B cell (primary cell): ENCODE measurements around the gene CFAP54. TPM values are rescaled to one million over a fixed set of nuclear protein-coding genes. Genes with fewer than 3 reads are reported as not detected.
"Not testable (repeated sequence)": the region's sequence is repeated elsewhere in the genome, so short reads cannot be mapped to it uniquely, and the experiment has no call there.

Experiments
- ATAC-seq: fragments of 200-7000 bp; cut with Tn5 transposase; one replicate; pipeline ENCODE4 v1.10.0; 2021; ENCODE audit warnings: low read depth, mild to moderate bottlenecking, moderate number of reproducible peaks, moderate library complexity
- CTCF ChIA-PET: fragments of 350-600 bp; sonication (Branson Sonifier 250); formaldehyde crosslinking; loops from one replicate; lab custom pipeline; 2021; ENCODE audit warnings: antibody characterized with exemption, inconsistent platforms; lab: Charles Lee
- POLR2A ChIA-PET: fragments of 350-600 bp; sonication (Branson Sonifier 250); formaldehyde crosslinking; loops from one replicate; lab custom pipeline; 2021; ENCODE audit warnings: antibody characterized with exemption; lab: Charles Lee
- DNase-seq: peaks from one replicate; pipeline ENCODE4 v3.0.0; 2013
- H2AFZ ChIP-seq: 2 replicates; pipeline ENCODE4 v1.6.1; 2012; ENCODE audit warnings: mild to moderate bottlenecking, low read depth, low read length; ENCODE audit not compliant: insufficient read depth, poor library complexity, severe bottlenecking
- H3K27ac ChIP-seq, 2 donors: 1 replicate in 1 of 2; 2 replicates in 1 of 2; pipeline ENCODE4 v1.5.1; 2012 to 2013; ENCODE audit warnings: low read length in 2 of 2, mild to moderate bottlenecking in 2 of 2, moderate library complexity in 1 of 2
- H3K27me3 ChIP-seq, 4 experiments: fragments of 200-600 bp in 1 of 4; sonication (generic) in 1 of 4; replicated peaks in 1 of 4; 1 replicate in 2 of 4; 2 replicates in 2 of 4; pipeline versions ENCODE4 v1.6.1 to v1.7.0; 2013 to 2016; ENCODE audit warnings: low read length in 3 of 4, mild to moderate bottlenecking in 2 of 4, mixed read lengths in 1 of 4, moderate library complexity in 1 of 4; ENCODE audit not compliant: insufficient read depth in 4 of 4, control insufficient read depth in 3 of 4; ENCODE audit errors: control extremely low read depth in 1 of 4
- H3K36me3 ChIP-seq, 2 experiments: replicated peaks in 1 of 2; 1 replicate in 1 of 2; 2 replicates in 1 of 2; pipeline versions ENCODE4 v1.6.1 to v1.7.1; 2013; ENCODE audit warnings: low read length in 1 of 2; ENCODE audit not compliant: insufficient read depth in 2 of 2, control insufficient read depth in 1 of 2; ENCODE audit errors: control extremely low read depth in 1 of 2, extremely low read depth in 1 of 2
- H3K4me1 ChIP-seq, 2 donors: fragments of 200-600 bp in 1 of 2; sonication (generic) in 1 of 2; 1 replicate in 1 of 2; 2 replicates in 1 of 2; pipeline versions ENCODE4 v1.5.1 to v1.6.1; 2013 to 2017; ENCODE audit warnings: low read length in 2 of 2; ENCODE audit not compliant: control insufficient read depth in 2 of 2, insufficient read depth in 2 of 2
- H3K4me2 ChIP-seq: replicated peaks from 2 replicates; pipeline ENCODE3; 2012; ENCODE audit warnings: mild to moderate bottlenecking, low read depth, low read length; ENCODE audit not compliant: poor library complexity, severe bottlenecking
- H3K4me3 ChIP-seq, 5 experiments: fragments of 200-600 bp in 1 of 5; sonication (generic) in 1 of 5; 1 replicate in 3 of 5; 2 replicates in 2 of 5; pipeline versions ENCODE4 v1.5.1 to v1.7.0; 2011 to 2016; ENCODE audit warnings: low read length in 4 of 5, mild to moderate bottlenecking in 4 of 5, low read depth in 2 of 5, control low read depth in 1 of 5, moderate library complexity in 1 of 5; ENCODE audit not compliant: insufficient read depth in 1 of 5; ENCODE audit errors: control extremely low read depth in 1 of 5, extremely low read depth in 1 of 5
- H3K79me2 ChIP-seq: fragments of 200-600 bp; sonication (generic); one replicate; pipeline ENCODE4 v1.6.0; 2016; ENCODE audit warnings: low read length; ENCODE audit not compliant: control insufficient read depth, insufficient read depth
- H3K9ac ChIP-seq: fragments of 200-600 bp; sonication (generic); 2 replicates; pipeline ENCODE4 v1.6.1; 2017; ENCODE audit warnings: mild to moderate bottlenecking, low read length, moderate library complexity
- H3K9me3 ChIP-seq, 3 donors: one replicate each; pipeline versions ENCODE4 v1.6.1 to v1.7.1; 2013; ENCODE audit warnings: low read length in 2 of 3; ENCODE audit not compliant: control insufficient read depth in 2 of 3, insufficient read depth in 1 of 3; ENCODE audit errors: control extremely low read depth in 1 of 3
- H4K20me1 ChIP-seq: 2 replicates; pipeline ENCODE4 v1.6.0; 2012; ENCODE audit warnings: mild to moderate bottlenecking, low read length; ENCODE audit not compliant: insufficient read depth, control insufficient read depth, poor library complexity, severe bottlenecking
- H3K27ac Mint-ChIP-seq: one replicate; pipeline ENCODE4 v1.8.0; 2021; ENCODE audit warnings: mixed read lengths
- H3K27me3 Mint-ChIP-seq: one replicate; pipeline ENCODE4 v1.8.0; 2021; ENCODE audit warnings: mixed read lengths
- H3K4me1 Mint-ChIP-seq: one replicate; pipeline ENCODE4 v1.8.0; 2021; ENCODE audit warnings: mixed read lengths
- H3K4me3 Mint-ChIP-seq: one replicate; pipeline ENCODE4 v1.8.0; 2021; ENCODE audit warnings: mixed read lengths
- H3K9me3 Mint-ChIP-seq: one replicate; pipeline ENCODE4 v1.8.0; 2022; ENCODE audit warnings: mixed read lengths; ENCODE audit not compliant: insufficient read depth
- CTCF ChIP-seq: fragments of 200-600 bp; IDR thresholded peaks from one replicate; pipeline ENCODE4 v1.8.0; 2022; ENCODE audit warnings: antibody characterized with exemption, mild to moderate bottlenecking
- EZH2 ChIP-seq: IDR thresholded peaks from 2 replicates; pipeline ENCODE4 v1.6.1; 2012; ENCODE audit warnings: borderline replicate concordance, low read depth, mild to moderate bottlenecking, moderate library complexity, low read length; ENCODE audit not compliant: insufficient read depth, poor library complexity, severe bottlenecking
- WGBS: methylation state at CpG from one replicate; pipeline ENCODE4 v1.1.5; 2013; ENCODE audit warnings: missing lambda C conversion rate; ENCODE audit not compliant: insufficient coverage; 5-methylcytosine and 5-hydroxymethylcytosine counted together
- intact Hi-C: fragments of 100-400 bp; cut with micrococcal nuclease; formaldehyde crosslinking; loops from one replicate; pipeline ENCODE4 v1.10.0; 2022
- polyA plus RNA-seq: library from polyadenylated mRNA; depleted of rRNA; stranded (reverse); fragments of >200 nt; gene quantifications from 2 replicates; pipeline ENCODE4 v1.2.3, GENCODE V29; 2012
- total RNA-seq, 2 donors: library from RNA; stranded (reverse); fragments of 120-200 nt in 1 of 2; gene quantifications; 1 replicate in 1 of 2; 2 replicates in 1 of 2; pipeline versions ENCODE4 v1.2.3 to v1.2.4, GENCODE V29; 2013 to 2022

The CFAP54 gene
- total and polyA plus RNA-seq, 2 donors (not counting 1 experiment from before 2014, with no cell fraction given), result 0.12 to 0.76 TPM

GRCh38 chr12:96719660-96720362 lies 230.4 kb downstream of the CFAP54 start:
- no peaks in the 10 kb centered on the region for H3K27me3 ChIP-seq
- H3K9me3 ChIP-seq, result no peaks in the 10 kb centered on the region
- H3K4me3 ChIP-seq, result peak overlapping the region; percentile 39 to 65 (median 51)
- H3K36me3 ChIP-seq, result no peaks in the 10 kb centered on the region
- H3K4me3 Mint-ChIP-seq, result peak overlapping the region; percentile 65
- peak overlapping the region; percentile 37 for H3K27ac Mint-ChIP-seq
- CTCF ChIA-PET, result no interaction called here
- H3K4me1 ChIP-seq, result peaks cover 4 to 13% of the 10 kb centered on the region in 2 donors
- H3K27ac ChIP-seq, result peak overlapping the region; percentile 47 to 65
- no peaks in the 10 kb centered on the region for H3K27me3 Mint-ChIP-seq
- POLR2A ChIA-PET, result no interaction called here
- 100% methylated on average over 1 of the region's 5 CpGs for WGBS
- H3K4me2 ChIP-seq, result peak overlapping the region; percentile 76
- peak; percentile 51 for ATAC-seq
- H3K9ac ChIP-seq, result peak overlapping the region; percentile 64
- H3K9me3 Mint-ChIP-seq, result no peaks in the 10 kb centered on the region
- peak overlapping the region; percentile 82 for H2AFZ ChIP-seq
- DNase-seq, result peak; percentile 42
- no peaks in the 10 kb centered on the region for H3K79me2 ChIP-seq
- TF ChIP-seq CTCF (no peak), EZH2 (no peak)
- peaks cover 6% of the 10 kb centered on the region for H3K4me1 Mint-ChIP-seq
- H4K20me1 ChIP-seq, result no peaks in the 10 kb centered on the region
- intact Hi-C loops, result no loop called here

GRCh38 chr12:96720363-96720705 lies 231.0 kb downstream of the CFAP54 start:
- peak overlapping the region; percentile 39 to 65 (median 51) for H3K4me3 ChIP-seq
- Mint-ChIP-seq H3K4me3 (peak overlapping the region; percentile 65), H3K9me3 (no peaks in the 10 kb centered on the region), H3K27me3 (no peaks in the 10 kb centered on the region), H3K4me1 (peaks cover 6% of the 10 kb centered on the region), H3K27ac (peak overlapping the region; percentile 37)
- no peak for DNase-seq
- H3K4me2 ChIP-seq, result peak overlapping the region; percentile 76
- H3K4me1 ChIP-seq, result peaks cover 4 to 13% of the 10 kb centered on the region in 2 donors
- H4K20me1 ChIP-seq, result no peaks in the 10 kb centered on the region
- H3K27ac ChIP-seq, result peak overlapping the region; percentile 47 to 65
- WGBS, result 39% methylated on average over 3 of the region's 9 CpGs
- TF ChIP-seq EZH2 (no peak), CTCF (no peak)
- no peaks in the 10 kb centered on the region for H3K36me3 ChIP-seq
- no peaks in the 10 kb centered on the region for H3K27me3 ChIP-seq
- POLR2A ChIA-PET, result no interaction called here
- ATAC-seq, result no peak
- intact Hi-C loops, result no loop called here
- peak overlapping the region; percentile 64 for H3K9ac ChIP-seq
- peak overlapping the region; percentile 82 for H2AFZ ChIP-seq
- H3K9me3 ChIP-seq, result no peaks in the 10 kb centered on the region
- no peaks in the 10 kb centered on the region for H3K79me2 ChIP-seq
- CTCF ChIA-PET, result no interaction called here

- H3K4me2 ChIP-seq, intact Hi-C loops, H2AFZ ChIP-seq, H3K4me3 ChIP-seq, H3K4me3 Mint-ChIP-seq, H3K27ac Mint-ChIP-seq, H3K36me3 ChIP-seq, CTCF ChIA-PET, ATAC-seq, H3K4me1 ChIP-seq, H3K27me3 Mint-ChIP-seq, DNase-seq, H3K27ac ChIP-seq, H3K9me3 Mint-ChIP-seq, H3K27me3 ChIP-seq, POLR2A ChIA-PET, H3K79me2 ChIP-seq, H4K20me1 ChIP-seq, H3K9ac ChIP-seq, H3K4me1 Mint-ChIP-seq, H3K9me3 ChIP-seq: not testable (repeated sequence)
- 99% methylated on average over 10 of the region's 23 CpGs for WGBS
These were observed 240.1 kb downstream of the CFAP54 start for GRCh38 chr12:96729466-96729865.
